CD4-positive, alpha-beta T cell treated with Interleukin-17A for 4 hours (primary cell): ENCODE data around the gene RNF44.
"Not testable (repeated sequence)": the region's sequence is repeated elsewhere in the genome, so short reads cannot be mapped to it uniquely, and the experiment has no call there.

Experiments
- DNase-seq: peaks from one replicate; pipeline ENCODE4 v3.0.0-alpha.2; 2020; ENCODE audit warnings: mixed read lengths

Gene RNF44

DNA sequence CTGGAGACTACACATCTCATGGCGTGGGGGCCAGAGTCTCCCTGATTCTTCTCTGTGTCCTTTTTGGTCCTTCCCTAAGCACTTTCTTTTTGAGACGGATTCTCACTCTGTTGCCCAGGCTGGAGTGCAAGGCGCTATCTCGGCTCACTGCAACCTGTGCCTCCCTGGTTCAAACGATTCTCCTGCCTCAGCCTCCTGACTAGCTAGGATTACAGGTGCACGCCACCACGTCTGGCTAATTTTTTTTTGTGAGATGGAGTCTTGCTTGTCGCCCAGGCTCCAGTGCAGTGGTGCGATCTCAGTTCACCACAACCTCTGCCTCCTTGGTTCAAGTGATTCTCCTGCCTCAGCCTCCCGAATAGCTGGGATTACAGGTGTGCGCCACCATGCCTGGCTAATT lies 13.7 kb upstream of the RNF44 start:
- not testable (repeated sequence) for DNase-seq

DNA sequence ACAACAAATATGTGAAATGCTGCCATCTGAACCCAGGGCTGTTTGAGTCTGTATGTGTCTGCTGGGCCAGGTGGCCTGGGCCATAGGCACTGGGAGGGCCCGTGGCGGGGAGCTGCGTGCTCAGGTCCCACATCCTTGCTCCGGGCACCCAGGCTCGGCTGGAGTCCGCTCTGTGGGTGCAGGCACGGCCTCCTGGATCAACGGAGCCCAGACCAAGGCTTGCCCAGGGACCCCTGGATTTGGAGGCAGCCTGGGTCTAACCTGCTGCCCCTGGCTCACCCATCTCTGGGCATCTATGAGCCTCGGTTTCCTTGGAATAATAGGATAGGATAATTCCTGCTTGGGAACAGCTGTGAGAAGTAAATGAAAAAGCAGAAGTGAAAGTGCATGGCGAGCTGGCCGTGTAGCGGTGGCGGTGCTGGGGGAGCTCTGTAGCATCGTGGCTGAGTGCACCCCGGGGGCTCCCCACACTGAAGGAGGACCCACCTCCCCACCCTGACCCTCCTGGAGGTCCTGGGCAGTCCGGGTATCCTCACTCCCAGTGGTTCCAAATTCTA lies 13.2 kb upstream of the RNF44 start:
- no peak for DNase-seq

DNA sequence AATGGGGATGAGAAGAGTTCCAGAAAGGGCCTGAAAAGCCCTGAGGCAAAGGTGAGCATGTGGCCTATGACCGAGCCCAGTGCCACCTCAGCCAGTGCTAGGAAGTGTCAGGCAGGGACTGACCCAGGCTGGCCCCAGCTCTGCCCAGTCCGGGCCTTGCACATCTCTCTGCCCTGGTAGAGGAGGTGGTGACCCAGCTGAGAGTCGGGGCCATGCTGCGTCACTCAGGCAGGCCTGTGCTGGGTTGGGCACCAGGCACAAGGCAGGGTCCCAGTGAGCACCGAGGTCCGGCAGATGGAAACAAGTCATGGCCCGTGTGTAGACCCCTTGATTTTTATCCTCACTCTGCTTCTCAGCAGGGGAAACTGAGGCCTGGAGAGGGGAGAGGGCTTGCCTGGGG lies 12.7 kb upstream of the RNF44 start:
- DNase-seq, result no peak

DNA sequence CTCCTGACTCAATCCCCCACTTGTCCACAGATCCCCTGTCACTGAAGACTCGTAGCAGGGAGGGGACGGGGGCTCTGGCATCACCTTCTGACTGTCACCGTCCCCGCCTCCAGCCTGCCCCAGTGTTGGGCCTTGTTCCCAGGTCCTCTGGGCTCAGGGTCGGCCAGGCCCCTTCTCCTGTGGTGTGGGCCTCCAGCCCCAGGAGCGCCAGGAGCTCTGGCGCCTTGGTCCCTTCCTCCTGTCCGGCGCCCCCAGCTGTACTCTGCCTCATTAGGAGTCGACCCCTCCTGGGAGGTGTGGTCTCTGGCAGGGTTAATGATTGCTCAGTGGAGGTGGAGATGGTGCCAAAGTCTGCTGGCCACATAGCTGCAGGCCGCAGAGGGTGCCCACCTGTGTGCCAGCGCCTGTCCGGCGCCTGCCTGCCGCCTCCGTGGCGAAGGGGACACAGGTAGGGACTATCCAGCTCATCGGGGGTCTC lies 11.8 kb upstream of the RNF44 start, which contains the start of gene CDHR2:
TSS of gene CDHR2 (plus strand) at position 376 of the 478 bp plus-strand sequence. CDS start 16,011 bp downstream, outside the sequence.
- no peak for DNase-seq

DNA sequence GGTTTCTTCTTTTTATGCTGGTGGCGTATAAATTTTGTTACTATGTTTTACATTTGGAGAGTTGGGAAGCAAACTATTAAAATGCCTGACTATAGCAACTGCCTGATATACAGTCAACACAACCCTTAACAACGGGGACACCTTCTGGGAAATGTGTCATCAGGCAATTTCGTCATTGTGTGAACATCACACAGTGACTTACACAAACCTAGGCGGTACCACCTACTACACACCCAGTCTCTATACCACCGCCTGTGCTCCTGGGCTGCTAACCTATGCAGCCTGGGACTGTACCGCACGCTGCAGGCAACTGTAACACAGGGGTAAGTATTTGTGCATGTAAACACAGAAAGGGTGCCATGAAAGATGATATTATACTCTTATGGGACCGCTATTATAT lies 10.6 kb upstream of the RNF44 start:
- DNase-seq, result no peak

DNA sequence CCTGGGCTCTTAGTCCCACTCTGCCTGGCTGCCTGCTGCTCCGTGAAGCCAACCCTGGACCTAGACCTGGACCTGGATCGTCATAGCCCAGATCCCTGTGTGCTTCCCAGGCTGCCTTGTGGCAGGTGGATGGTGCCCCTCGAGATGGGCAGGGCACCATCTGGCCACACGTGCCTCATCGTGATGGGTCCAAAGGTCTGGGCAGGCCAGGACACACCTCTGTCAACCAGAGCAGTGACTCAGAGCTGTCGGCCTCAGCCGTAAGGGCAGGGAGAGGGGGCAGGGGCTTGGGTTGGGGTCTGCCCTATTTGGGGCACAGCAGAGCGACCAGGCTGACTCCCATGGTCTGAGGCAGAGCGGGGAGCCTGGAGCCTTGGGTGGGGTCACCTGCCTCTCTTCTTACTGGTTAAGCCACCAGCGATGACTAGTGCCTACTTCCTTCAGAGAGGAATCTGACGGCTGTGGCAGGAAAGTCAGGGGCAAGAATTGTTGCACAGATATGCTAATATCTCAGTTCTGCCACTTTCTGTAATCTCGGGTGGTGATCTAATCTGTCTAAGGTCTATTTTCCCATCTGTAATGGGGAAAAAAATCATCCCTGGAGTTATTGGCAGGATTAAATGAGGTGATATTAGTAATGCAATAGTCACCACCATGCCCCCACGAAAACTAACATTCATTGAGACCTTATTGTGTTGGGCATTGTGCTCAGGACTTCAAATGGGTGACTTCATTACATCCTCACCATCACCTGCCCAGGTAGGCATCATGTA lies 8.7 kb upstream of the RNF44 start:
- DNase-seq, result no peak

DNA sequence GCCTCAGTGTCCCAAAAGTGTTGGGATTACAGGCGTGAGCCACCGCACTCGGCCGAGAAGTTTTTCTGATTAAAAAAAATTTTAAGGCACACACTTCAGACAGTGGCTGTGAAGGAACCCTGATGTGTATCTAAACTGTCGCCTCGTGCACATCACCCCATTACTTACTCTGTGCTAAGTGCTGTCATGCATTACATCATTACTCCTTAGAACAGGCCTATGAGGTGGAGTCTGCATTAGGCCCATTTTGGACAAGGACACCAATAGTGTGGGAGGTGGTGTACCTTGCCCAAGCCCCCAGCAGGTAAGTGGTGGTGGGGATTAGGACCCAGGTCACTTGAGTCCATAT lies 8.2 kb upstream of the RNF44 start:
- no peak for DNase-seq

DNA sequence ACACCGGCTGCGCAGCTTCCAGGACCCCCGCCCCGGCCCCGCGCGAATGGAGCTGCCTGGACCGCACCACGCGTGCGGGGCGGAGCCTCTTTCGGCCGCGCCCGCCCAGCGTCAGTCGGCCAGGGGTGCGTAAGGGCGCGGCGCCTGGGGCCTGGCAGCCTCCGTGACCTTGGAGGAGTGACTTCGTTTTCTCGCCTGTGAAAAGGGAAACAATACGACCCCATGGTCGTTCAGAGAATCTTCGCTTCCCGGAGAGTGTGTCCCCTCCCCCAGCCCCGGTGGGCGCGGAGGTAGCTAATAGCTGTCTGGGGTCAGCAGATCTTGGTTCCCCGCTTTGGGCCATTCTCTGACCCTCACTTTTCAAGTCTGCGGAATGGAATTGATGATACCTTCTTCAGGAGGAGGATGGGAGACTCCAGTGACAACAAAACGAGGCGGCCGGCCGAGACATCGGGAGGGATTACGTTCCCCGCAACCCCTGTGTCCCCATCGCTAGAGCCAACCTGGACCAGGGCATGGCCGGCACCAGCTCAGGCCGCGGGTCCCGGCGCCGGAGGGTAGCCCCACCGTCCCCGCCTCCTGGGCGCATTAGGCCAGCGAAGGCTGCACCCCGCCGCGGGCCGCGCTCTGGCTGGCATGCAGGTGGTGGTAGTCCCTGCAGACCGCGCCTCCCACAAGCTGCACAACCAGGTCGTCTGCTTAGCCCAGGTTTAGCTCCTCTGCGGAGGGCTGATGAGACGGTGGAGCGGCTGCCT lies 6.4 kb upstream of the RNF44 start:
- DNase-seq, result peak; percentile 82

DNA sequence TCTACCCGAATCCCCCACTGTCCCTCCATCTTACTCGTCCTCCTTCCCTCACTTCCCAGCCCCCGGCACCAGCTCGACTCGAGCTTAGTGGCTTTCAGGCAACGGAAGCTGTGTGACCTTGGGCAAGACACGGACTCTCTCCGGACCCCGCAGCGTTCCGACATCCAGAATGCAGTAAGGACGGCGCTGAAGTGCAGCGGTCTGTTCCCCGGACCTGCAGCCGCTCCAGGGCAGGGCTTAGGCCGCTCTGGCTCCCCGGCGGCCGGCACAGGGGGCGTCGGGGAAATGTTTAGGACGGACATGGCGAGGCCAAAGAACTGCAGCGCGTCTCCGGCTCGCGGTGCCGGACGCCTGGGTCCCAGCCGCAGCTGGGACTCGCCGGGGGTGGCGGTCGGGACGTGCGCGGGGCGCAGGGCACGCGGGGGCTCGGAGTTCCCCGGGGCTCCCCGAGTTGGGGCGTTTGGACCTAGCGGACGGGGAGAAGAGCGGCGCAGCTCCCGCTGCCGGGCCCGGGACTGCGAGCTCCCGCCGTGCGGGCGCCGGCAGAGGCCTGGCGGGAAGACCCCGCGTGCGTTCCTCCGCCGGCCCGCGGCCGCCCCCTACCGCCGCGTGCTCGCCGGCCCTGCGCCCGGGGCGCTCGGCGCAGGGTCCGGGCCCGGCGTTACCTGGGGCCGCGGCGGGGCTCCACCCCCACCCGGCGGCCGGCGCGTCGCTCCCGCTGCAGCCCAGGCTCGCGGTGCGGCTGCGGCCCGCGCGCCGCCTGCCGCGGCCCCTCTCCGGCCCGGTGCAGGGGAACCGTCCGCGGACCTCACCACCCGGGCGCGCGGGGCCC lies 5.6 kb upstream of the RNF44 start:
- DNase-seq, result peak; percentile 58

DNA sequence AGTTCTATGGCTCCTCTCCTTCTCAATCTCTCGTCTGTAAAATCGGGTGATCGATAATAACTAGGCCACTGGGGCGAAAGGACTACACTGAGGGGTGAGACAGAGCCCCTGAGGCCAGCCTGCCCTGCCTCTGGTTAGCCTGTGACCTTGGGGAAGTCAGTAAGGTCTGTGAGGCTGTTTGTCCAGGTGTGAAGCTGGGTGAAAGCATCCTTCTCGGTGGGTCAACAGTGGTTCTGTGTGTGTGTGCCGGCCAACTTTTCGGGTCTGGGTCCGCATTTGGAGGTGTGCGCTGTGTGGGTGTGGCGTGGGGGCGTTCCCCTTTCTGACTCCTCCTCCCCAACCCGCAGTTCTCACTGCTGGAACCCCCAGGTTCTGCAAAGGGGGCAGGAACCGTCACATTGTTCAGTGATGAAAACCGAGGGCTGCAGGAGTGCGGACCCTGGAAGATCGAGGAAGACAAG lies 5.0 kb upstream of the RNF44 start:
- DNase-seq, result peak; percentile 83

DNA sequence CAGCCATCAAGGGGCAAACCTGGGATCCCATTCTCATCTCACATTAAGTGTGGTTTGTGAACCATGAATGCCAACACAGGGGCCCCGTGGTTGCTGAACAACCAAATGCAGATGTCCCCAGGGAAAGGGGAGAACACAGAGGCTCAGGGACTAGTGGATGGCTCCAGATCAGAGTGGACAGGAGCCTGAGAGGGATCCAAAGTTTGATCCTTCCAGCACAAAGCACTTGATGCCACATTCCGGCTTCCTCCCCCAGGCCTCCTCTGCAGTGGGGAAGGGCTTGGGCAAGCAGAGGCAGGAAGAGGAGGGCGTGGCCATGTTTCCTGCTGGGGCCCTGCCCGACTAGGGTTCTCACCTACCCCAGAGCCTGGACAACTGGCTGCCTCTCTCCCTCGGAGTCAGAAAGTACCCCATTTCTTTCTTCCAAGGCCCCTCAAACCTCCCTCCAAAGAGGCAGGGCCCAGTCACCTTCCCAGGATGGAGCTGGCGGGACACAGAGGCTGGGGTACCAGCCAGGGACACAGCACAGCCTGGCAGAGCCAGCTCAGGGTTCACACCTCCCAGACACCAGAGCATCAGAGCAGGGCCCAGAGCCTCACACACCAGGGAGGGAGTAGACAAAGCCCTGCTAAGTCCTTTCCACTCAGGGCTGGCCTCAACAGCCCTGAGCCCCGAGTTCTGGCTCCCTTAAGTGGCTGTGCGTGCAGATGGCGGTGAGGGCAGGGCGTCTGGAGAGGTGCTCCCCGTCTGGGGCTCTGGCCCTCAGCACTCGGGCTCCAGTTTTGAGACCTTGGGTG lies 4.3 kb upstream of the RNF44 start:
- peak; percentile 90 for DNase-seq

DNA sequence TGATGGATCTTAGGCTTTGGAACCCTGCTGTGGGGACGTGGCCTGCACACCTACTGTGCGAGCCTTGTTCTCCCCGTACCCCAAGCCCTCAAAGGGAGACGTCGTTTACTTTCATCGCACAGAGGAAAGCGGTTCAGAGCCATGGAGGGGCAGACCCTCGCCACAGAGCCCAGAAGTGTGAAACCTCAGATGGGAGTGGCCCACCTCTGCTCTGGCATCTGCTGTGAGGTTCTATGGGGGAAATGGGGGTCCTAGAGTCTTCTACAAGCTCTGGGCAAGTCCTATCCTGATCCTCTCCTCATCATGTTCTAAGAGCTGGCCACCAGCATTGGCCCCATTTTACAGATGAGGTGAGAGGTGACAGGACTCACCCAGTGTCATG lies 3.7 kb upstream of the RNF44 start:
- DNase-seq, result no peak

DNA sequence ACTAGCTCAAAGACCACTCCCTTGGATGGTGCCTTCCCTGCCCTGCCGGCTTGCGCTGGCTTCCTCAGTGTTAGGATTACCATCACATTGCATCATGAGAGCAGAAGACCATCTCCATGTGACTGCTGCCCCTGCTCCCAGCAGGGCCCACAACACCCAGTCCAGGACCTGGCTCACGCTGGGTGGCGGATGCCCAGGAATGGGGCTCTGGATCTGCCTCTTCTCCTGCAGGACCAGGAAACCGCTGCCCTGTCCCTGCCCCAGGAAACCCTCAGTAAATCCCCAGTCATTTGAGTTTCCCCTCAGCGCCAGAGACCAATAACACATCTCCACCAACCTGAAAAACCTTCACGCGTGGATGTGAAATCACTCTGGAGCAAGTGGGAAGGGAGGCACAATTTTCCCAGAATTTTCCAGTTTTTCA lies 3.3 kb upstream of the RNF44 start:
- no peak for DNase-seq

DNA sequence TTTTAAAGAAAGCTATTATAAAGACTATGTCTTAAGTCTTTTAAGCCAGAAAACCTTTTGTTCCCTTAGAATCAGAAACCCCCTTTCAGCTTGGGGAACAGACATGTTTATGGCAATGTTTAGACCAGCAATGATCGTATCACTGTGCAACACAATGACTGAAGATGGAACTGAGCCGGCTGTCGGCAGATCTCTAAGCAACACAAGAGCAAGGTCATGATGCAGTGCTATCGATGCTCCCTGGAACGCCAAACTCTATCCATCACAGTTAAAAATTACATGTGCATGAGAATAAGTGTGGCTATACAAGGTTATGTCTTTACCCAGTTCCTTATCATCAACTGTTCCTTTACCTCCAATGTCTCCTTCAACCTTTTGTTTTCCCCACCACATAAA lies 1.8 kb upstream of the RNF44 start:
- DNase-seq, result no peak

DNA sequence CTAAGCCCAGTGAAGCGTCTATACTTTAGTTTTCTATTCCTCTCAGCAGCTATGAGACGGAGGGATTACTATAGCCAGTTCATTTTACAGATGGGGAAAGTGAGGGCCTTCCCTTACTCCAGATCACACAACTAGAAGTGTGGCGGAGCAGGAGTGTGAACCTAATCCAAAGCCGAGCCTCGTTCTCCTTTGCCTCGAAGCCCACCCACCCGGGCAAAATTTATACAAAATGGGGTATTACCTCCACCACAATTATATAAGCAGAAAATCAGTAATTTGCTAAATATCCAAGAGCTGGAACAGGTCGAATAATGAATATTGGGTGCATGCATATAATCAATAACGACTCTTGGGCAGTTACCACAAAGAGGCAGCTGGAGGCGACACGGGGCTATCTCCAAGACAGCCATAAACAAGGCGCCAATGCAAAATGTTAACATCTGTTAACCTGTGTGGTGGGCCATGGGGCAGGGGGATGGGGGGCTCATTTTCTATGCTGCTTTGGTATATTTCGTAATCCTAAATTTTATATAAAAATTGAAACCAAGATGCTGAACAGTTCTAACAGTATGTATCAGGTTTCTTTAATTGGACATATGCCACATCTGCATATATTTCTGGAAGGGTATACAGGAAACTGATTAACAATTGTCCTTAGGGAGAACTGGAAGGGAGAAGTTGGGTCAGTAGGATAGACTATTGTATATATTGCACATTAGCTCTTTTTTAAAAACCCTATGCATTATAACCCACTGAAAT lies 1.2 kb upstream of the RNF44 start:
- DNase-seq, result no peak

DNA sequence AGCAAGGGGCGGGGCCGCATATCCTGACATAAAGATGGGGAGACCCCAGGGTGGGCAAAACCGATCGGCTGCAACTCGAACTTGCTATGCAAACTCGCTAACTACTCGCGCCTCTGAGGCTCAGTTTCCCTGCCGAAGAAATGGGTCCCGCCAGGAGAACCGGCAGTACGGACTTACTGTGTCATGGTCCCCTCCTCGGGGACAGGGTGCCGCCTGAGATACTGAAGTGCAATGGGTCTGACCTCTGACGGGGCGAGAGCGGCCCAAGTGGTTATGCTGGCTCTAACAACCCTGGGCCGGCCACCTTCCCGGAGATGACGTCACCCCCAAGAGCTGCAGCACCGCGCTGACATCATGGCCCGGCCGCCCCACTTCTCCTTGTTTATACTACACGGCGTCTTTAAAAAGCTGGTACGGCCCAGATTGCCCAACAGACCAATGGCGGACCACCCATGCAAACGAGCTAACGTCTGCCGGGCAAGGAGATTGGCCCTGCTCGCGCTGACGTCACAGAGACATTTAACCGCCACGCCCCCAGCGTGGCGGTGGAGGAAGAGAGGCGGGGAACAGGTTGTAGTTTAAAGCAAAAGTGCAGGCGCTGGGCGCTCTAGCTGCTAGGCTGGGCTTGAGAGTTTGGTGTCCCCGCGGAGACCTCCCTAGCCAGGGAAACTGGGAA lies 490 bp upstream of the RNF44 start:
- peak; percentile 96 for DNase-seq

DNA sequence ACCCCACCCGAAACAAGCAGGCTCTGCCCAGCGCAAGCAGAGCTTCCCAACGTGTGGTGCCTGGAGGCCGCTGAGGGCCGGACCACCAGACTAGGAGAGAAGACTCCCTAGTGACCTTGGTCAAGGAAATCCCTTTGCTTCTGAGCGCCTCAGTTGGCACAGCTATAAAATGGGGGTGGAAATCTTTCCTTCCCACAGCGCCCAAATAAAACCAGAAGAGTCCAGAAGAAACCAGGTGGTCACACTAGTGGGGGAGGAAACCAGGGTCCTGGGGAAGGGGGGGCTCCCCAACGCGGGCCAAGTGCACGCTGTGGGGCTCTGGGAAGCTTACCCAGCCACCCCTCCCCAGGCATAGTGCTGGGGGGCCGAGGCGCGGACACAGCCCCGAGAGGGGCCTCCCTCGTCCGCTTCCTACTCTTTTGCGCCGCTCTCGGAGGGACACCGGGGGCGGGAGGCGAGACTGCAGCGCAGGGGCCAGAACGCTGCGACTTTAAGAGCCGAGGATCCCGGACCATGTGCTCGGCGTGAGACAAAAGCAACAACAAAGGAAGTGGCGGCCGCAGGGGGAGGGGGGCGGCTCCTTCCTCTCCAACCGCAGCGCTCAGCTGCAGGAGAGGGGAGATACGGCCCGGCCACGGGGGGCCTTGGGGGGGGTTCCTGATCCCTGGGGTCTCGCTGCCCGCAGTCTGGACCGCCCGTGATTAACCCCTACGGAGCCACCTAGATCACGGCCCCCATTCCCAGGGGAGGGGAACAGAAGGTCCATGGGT lies 885 bp downstream of the RNF44 start:
- DNase-seq, result peak; percentile 89

DNA sequence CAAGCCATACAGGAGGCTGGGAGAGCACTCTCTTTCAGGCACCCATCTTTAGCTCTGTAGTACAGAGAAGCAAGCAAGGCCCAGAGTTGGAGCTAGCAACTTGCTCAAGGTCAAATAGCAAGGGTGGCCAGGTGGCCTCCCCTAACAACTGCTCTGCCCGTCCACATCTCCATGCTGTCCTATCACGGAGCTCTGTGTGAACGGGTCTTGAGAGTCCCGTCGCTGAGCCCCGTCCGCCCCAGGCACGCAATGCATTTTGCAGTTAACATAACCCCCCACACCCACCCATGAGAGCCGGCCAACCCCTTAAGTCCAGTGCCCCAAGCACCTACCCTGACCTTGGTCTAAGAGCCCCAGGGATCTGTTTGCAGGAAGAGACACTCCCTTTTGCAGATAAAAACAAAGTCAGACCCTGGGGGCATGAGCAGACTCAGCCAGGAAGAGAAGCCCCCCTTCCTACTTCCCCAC lies 1.5 kb downstream of the RNF44 start:
- peak; percentile 28 for DNase-seq

DNA sequence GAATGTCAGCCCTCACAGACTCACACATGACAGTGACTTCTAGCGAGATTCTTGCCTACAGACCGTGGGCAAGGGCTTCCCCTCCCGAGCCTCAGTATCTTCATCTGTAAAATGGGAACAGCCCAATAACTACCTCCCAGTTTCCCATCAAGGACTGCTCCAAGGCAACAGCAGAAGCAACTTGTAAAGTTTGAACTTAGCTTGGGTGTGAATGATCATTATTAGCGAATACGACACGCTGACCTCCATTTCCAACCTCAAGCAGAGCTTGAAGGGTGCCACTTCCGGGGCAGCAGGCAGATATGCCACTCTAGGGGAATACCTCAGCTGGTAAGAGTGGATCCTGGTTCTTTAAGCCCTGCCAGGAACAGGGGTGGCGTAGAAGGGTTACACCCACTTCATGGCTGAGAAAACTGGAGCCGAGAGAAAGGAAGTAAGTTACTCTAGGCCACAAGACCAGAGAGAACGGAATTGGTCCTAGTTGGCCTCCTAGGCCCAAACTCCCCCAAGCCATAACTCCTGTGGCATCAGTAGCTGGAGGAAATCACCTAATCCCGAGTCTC lies 2.0 kb downstream of the RNF44 start:
- DNase-seq, result peak; percentile 56
